Activated CD4-positive, alpha-beta memory T cell treated with anti-CD3 and anti-CD28 coated beads for 36 hours (primary cell): ENCODE data around the gene MCTP2. TPM values are rescaled to one million over a fixed set of nuclear protein-coding genes. Genes with fewer than 3 reads are reported as not detected.
"Not testable (repeated sequence)": the region's sequence is repeated elsewhere in the genome, so short reads cannot be mapped to it uniquely, and the experiment has no call there.

ENCODE experiments used
- CTCF ChIA-PET: fragments of 350-600 bp; sonication (Branson Sonifier 250); formaldehyde crosslinking; loops from one replicate; lab custom pipeline; 2021; ENCODE audit warnings: antibody characterized with exemption, inconsistent platforms; lab: Charles Lee
- POLR2A ChIA-PET: fragments of 350-600 bp; sonication (Branson Sonifier 250); formaldehyde crosslinking; loops from one replicate; lab custom pipeline; 2021; ENCODE audit warnings: antibody characterized with exemption; lab: Charles Lee
- DNase-seq: peaks from one replicate; pipeline ENCODE4 v3.0.0-alpha.2; 2020
- H3K27ac Mint-ChIP-seq: one replicate; pipeline ENCODE4 v1.8.0; 2021; ENCODE audit warnings: mixed read lengths
- H3K27me3 Mint-ChIP-seq: one replicate; pipeline ENCODE4 v1.8.0; 2021; ENCODE audit warnings: mixed read lengths
- H3K36me3 Mint-ChIP-seq: one replicate; pipeline ENCODE4 v1.8.0; 2021; ENCODE audit warnings: mixed read lengths
- H3K4me1 Mint-ChIP-seq: one replicate; pipeline ENCODE4 v1.8.0; 2021; ENCODE audit warnings: low read depth, mixed read lengths
- H3K4me3 Mint-ChIP-seq: one replicate; pipeline ENCODE4 v1.8.0; 2021; ENCODE audit warnings: mild to moderate bottlenecking, mixed read lengths
- H3K9me3 Mint-ChIP-seq: one replicate; pipeline ENCODE4 v1.8.0; 2021; ENCODE audit warnings: mixed read lengths
- intact Hi-C: fragments of 100-400 bp; cut with micrococcal nuclease; formaldehyde crosslinking; loops from one replicate; pipeline ENCODE4 v1.15.1; 2023
- total RNA-seq, 2 experiments: library from RNA; stranded (reverse); gene quantifications; one replicate each; pipeline ENCODE4 v1.2.3, GENCODE V29; 2021

Gene MCTP2
- total RNA-seq, 2 experiments from 2014 or later, result 38.5 to 41.7 TPM

DNA sequence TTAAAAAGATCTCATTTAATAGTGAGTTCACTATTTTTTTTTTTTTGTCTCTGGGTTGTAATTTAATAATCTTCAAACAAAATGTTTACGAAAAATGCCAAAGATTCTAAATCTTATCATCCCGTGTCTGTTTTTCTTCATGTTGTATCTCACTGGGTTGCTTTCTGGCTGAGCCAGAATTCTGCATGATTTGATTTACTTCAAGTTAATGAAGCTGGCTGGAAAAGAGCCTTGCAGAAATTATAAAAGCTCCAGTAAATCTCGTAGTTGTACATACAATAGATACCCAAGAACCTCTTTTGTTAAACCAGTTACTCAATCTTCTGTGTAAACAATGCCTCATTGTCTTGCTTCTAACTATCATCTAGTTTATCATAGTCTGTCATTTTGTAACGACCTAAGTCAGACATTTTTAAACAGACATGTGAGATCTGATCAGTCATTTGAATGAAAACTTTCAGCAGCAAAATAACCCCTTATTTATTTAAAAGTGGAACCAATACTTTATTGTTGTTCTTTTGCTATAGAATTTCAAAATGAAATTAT, 249.0 kb downstream of the MCTP2 start:
- intact Hi-C loops, result no loop called here
- no peak for DNase-seq
- Mint-ChIP-seq H3K27me3 (no peaks in the 10 kb centered on the region), H3K4me3 (no peak overlapping the region), H3K27ac (no peak overlapping the region), H3K4me1 (no peaks in the 10 kb centered on the region), H3K9me3 (peaks cover 18% of the 10 kb centered on the region), H3K36me3 (peaks cover 54% of the 10 kb centered on the region)
- POLR2A ChIA-PET, result no interaction called here
- CTCF ChIA-PET, result interaction anchor here (0.6 kb wide), 1 partner anchor 31 kb away, joined by 3 read pairs; no protein-coding TSS in a partner anchor

DNA sequence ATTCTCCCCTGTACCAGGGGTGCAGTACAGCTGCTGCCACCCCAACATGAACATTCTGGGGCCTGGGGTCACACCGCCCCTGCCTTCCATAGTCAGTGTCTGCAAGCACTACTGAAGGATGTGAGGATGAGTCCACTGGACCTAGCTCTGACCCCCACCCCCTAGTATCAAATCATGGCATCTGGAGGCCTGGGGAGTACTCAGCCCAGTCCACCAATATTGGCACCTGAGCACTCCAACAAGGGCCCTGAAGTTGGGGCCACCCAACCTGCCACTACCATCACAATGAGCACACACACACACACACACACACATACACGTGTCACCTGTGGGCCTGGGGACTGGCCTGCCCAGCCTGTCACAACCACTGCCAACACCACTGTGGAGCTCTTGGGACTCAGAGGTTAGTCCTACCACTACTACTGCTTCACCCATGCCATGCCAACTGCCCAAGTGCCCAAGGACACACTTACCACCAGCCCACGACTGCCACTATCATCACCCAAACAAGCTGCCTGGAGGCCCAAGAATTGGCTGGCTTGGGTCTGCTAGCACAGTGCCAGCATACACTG, 253.9 kb downstream of the MCTP2 start:
- intact Hi-C loops, result no loop called here
- Mint-ChIP-seq H3K4me3 (no peak overlapping the region), H3K27me3 (no peaks in the 10 kb centered on the region), H3K4me1 (no peaks in the 10 kb centered on the region), H3K9me3 (peaks cover 25% of the 10 kb centered on the region), H3K27ac (no peak overlapping the region), H3K36me3 (peaks cover 19% of the 10 kb centered on the region)
- ChIA-PET POLR2A (no interaction called here), CTCF (no interaction called here)
- no peak for DNase-seq

DNA sequence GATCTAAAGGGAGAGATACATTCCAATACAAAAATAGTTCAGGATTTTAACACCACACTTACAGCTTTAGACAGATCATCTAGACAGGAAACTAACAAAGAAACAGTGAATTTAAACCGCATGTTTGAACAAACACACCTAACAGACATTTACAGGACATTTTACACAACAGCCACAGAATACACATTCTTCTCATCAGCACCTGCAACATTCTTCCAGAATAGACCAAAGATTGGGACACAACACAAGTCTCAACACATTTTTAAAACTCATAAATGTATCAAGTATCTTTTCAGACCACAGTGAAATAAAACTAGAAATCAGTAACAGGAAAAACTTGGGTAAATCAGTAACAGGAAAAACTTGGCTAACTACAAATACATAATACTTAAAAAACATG, 256.3 kb downstream of the MCTP2 start:
- ChIA-PET POLR2A (no interaction called here), CTCF (no interaction called here)
- intact Hi-C loops, result no loop called here
- Mint-ChIP-seq H3K27ac (no peak overlapping the region), H3K4me3 (no peak overlapping the region), H3K27me3 (no peaks in the 10 kb centered on the region), H3K9me3 (peaks cover 18% of the 10 kb centered on the region), H3K36me3 (peaks cover 2% of the 10 kb centered on the region), H3K4me1 (no peaks in the 10 kb centered on the region)
- no peak for DNase-seq

DNA sequence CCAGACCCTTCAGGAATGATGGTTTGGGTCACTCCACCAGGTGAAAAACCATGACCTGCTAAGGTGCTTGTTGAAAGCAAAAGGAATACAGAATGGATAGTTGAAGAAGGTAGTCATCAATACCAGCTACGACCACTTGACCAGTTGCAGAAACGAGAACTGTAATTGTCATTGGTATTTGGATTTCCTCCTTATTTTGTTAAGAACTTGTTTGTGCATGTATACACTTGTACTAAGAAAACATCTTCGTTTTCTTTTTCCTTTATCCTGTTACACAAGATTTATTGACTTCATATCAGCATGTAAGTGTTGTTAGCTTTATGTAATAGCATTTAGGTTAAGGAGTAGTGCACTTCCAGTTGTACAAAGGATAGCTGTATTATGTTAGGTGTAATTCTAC, 261.8 kb downstream of the MCTP2 start:
- H3K4me3 Mint-ChIP-seq, result no peak overlapping the region
- peaks cover 3% of the 10 kb centered on the region for H3K9me3 Mint-ChIP-seq
- ChIA-PET POLR2A (no interaction called here), CTCF (no interaction called here)
- H3K36me3 Mint-ChIP-seq, result no peaks in the 10 kb centered on the region
- intact Hi-C loops, result no loop called here
- peaks cover 3% of the 10 kb centered on the region for H3K27me3 Mint-ChIP-seq
- no peaks in the 10 kb centered on the region for H3K4me1 Mint-ChIP-seq
- H3K27ac Mint-ChIP-seq, result no peak overlapping the region
- no peak for DNase-seq

DNA sequence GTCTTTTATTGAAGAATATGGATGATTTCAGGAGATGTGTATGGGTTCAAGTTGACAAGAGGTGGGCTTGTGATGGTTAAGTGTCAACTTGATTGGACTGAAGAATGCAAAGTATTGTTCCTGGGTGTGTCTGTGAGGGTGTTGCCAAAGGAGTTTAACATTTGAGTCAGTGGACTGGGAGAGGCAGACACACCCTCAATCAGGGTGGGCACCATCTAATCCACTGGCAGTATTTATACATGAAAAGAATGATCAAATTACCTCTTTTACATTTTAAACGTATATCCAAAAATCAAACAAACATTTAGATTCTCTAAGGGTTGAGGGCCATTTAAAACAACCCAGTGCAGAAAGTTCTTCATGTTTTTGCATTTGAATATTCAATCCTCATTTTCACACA, 262.2 kb downstream of the MCTP2 start:
- H3K36me3 Mint-ChIP-seq, intact Hi-C loops, POLR2A ChIA-PET, H3K4me1 Mint-ChIP-seq, H3K27ac Mint-ChIP-seq, H3K9me3 Mint-ChIP-seq, CTCF ChIA-PET, H3K4me3 Mint-ChIP-seq, H3K27me3 Mint-ChIP-seq, DNase-seq: not testable (repeated sequence)

DNA sequence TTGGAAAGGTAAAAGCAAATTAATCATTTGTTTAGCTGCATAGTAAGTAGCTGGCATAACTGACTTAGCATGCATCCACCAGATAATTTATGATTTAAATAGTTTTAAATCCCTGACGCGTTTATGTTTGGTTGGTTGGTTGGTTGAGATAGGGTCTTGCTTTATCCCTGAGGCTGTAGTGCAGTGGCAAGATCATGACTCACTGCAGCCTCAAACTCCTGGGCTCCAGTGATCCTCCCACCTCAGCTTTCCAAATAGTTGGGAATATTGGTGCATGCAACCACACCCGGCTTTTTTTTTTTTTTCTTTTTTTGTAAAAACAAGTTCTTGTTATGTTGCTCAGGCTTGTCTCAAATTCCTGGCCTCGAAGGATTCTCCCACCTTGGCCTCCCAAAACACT, 263.4 kb downstream of the MCTP2 start:
- Mint-ChIP-seq H3K4me1 (no peaks in the 10 kb centered on the region), H3K9me3 (peaks cover 2% of the 10 kb centered on the region), H3K4me3 (no peak overlapping the region), H3K27ac (no peak overlapping the region), H3K36me3 (no peaks in the 10 kb centered on the region), H3K27me3 (peaks cover 5% of the 10 kb centered on the region)
- ChIA-PET POLR2A (no interaction called here), CTCF (no interaction called here)
- DNase-seq, result no peak
- intact Hi-C loops, result no loop called here

DNA sequence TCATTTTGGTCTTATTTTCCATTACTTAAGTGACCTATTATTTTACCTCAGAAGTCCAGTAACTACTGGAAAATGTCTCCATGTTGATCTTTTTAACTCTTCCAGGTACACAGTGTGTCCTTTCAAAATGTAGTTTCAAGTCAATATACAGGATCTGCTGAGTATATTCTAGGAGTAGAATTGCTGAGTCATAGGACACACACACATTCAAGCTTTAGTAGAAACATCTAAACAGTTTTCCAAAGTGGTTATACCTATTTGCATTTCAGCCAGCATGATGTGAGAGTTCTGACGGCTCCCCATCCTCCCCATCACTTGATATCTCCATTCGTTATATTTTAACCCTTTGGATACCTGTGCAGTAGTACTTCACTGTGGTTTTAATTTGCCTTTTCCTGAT, 271.9 kb downstream of the MCTP2 start:
- DNase-seq, result no peak
- Mint-ChIP-seq H3K36me3 (no peaks in the 10 kb centered on the region), H3K4me3 (no peak overlapping the region), H3K4me1 (no peaks in the 10 kb centered on the region), H3K27me3 (peaks cover 4% of the 10 kb centered on the region), H3K27ac (no peak overlapping the region), H3K9me3 (peaks cover 15% of the 10 kb centered on the region)
- CTCF ChIA-PET, result no interaction called here
- POLR2A ChIA-PET, result no interaction called here
- intact Hi-C loops, result no loop called here

DNA sequence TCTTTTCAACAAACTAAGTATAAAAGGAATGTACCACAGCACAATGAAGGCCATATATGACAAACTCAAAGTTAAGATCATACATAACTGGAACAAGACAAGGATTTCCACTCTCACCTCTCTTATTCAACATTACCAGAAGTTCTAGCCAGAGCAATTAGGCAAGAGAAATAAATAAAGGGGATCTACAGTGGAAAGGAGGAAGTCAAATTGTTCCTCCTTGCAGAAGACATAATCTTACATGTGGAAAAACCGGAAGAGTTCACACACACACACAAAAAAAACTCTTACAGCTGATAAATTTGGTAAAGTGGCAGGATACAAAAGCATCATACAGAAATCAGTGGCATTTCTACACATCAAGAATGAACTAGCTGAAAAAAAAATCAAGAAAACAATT, 277.9 kb downstream of the MCTP2 start:
- ChIA-PET CTCF (no interaction called here), POLR2A (no interaction called here)
- intact Hi-C loops, result no loop called here
- no peak for DNase-seq
- Mint-ChIP-seq H3K4me3 (no peak overlapping the region), H3K27me3 (no peaks in the 10 kb centered on the region), H3K27ac (no peak overlapping the region), H3K36me3 (no peaks in the 10 kb centered on the region), H3K9me3 (peaks cover 17% of the 10 kb centered on the region), H3K4me1 (no peaks in the 10 kb centered on the region)

DNA sequence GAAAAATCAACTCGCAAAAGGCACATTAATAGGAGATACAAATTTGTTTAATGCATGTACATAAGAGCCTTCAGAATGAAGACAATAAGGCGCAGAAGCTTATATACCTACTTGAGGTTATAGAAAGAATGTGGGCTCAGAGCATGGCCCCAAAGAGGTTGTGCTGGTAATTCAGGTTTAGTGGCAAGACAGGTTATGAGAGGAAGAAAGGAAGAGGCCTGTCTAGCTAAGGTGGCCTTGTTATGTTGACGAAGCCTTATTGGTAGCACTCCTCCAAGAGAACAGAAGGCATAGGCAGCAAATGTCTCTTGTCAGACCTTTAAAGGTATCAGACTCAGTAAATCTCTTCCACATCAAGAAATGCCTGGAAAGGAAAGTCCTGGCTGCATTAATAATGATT, 290.8 kb downstream of the MCTP2 start:
- Mint-ChIP-seq H3K9me3 (no peaks in the 10 kb centered on the region), H3K4me1 (no peaks in the 10 kb centered on the region), H3K4me3 (no peak overlapping the region), H3K27ac (no peak overlapping the region), H3K27me3 (peaks cover 3% of the 10 kb centered on the region), H3K36me3 (no peaks in the 10 kb centered on the region)
- POLR2A ChIA-PET, result no interaction called here
- no peak for DNase-seq
- CTCF ChIA-PET, result no interaction called here
- intact Hi-C loops, result no loop called here

DNA sequence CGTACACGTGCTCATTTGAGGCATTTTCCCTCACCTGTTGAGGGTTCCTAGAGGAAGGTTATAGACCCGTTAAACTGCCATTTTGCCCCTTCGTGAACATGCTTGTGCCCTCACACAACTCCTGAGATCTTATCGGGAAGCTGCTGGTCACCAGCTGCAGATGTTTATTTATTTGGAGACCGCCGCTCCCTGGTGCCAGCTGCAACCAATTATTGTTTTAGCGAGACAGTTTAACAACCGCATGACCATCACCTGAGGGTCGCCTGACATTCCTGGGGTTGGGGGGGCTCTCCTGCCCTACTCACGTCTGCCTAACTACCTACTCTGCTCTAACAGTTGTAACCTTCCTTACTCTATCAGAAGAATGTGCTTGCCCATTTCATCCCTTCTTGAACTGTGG, 292.5 kb downstream of the MCTP2 start:
- H3K4me1 Mint-ChIP-seq, result no peaks in the 10 kb centered on the region
- ChIA-PET CTCF (no interaction called here), POLR2A (no interaction called here)
- no peak for DNase-seq
- H3K4me3 Mint-ChIP-seq, result no peak overlapping the region
- no peaks in the 10 kb centered on the region for H3K36me3 Mint-ChIP-seq
- H3K27ac Mint-ChIP-seq, result no peak overlapping the region
- peaks cover 3% of the 10 kb centered on the region for H3K27me3 Mint-ChIP-seq
- no peaks in the 10 kb centered on the region for H3K9me3 Mint-ChIP-seq
- intact Hi-C loops, result no loop called here

DNA sequence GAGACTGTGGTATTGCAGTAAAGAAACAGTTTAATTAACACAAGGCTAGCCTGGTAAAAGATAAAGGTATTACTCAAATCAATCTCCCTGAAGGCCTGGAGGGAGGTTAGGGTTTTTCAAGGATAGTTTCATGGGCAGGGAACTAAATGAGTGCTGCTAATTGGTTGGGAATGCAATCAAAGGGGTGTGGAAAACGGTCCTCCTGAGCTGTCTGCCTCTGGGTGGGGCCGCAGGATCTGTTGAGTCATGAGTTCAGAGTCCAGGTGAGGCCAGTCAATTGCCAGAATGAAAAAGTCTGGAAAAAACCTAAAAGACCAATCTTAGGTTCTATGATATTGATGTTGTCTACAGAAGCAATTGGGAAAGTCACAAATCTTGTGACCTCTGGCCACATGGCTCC, 293.2 kb downstream of the MCTP2 start:
- Mint-ChIP-seq H3K27me3 (peaks cover 3% of the 10 kb centered on the region), H3K4me1 (no peaks in the 10 kb centered on the region), H3K9me3 (no peaks in the 10 kb centered on the region), H3K36me3 (no peaks in the 10 kb centered on the region), H3K27ac (no peak overlapping the region), H3K4me3 (no peak overlapping the region)
- intact Hi-C loops, result no loop called here
- ChIA-PET CTCF (no interaction called here), POLR2A (no interaction called here)
- DNase-seq, result no peak

DNA sequence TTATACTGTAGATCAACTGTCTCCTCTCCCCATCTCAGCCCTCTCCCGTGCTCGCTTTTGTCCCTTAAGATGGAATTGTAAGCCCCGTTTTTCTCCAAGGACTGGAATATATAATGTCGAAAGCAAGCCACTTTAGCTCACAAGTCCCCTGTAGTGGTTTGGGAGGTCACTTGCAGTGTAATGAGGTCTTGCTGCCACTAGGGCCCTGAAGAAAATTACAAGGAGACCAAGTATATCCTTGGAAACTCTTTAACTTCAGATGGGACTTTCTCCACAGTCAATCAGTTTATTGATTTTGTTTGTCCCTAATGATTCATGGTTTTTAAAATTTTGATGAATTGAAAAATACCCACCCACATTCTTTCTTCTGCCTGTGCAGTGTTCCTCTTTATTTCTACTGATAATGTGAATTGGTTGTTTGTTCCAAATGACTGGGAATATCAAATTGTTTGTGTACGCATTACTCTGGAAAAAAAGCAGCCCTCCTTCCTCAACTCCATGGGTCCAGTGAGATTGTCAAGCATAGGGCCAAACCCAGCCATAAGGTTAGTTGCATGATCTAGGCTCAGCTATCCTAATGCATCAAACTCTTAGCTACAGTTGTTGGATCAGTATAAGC, 294.8 kb downstream of the MCTP2 start:
- no peaks in the 10 kb centered on the region for H3K9me3 Mint-ChIP-seq
- H3K36me3 Mint-ChIP-seq, result no peaks in the 10 kb centered on the region
- intact Hi-C loops, result no loop called here
- H3K4me1 Mint-ChIP-seq, result no peaks in the 10 kb centered on the region
- no peak overlapping the region for H3K4me3 Mint-ChIP-seq
- no peak for DNase-seq
- H3K27ac Mint-ChIP-seq, result no peak overlapping the region
- CTCF ChIA-PET, result interaction anchor here (0.5 to 1.3 kb wide), 2 partner anchors 19 to 141 kb away, joined by 3 to 4 read pairs; no protein-coding TSS in a partner anchor
- H3K27me3 Mint-ChIP-seq, result no peaks in the 10 kb centered on the region
- POLR2A ChIA-PET, result no interaction called here

DNA sequence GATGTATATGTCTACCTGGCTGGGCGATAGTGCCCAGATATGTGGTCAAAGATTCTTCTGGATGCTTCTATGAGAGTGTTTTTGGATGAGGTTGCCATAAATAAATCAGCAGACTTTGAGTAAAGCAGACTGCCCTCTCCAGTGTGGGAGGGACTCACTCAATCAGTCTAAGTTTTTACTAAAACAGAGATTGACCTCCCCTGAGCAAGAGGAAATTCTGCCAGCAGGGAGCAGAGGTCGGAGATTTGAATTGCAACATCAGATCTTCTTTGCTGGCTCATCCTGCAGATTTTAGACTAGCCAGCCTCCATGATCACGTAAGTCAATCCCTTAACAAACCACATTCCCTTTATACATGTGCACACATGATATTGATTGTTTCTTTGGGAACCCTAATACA, 300.9 kb downstream of the MCTP2 start:
- ChIA-PET CTCF (no interaction called here), POLR2A (no interaction called here)
- Mint-ChIP-seq H3K9me3 (no peaks in the 10 kb centered on the region), H3K4me3 (no peak overlapping the region), H3K36me3 (no peaks in the 10 kb centered on the region), H3K27me3 (peaks cover 5% of the 10 kb centered on the region), H3K4me1 (no peaks in the 10 kb centered on the region), H3K27ac (no peak overlapping the region)
- DNase-seq, result no peak
- intact Hi-C loops, result no loop called here
